Activated CD4-positive, CD25-positive, alpha-beta regulatory T cell (primary cell): ENCODE data around the gene CASKIN1.
"Not testable (repeated sequence)": the region's sequence is repeated elsewhere in the genome, so short reads cannot be mapped to it uniquely, and the experiment has no call there.

Source experiments
- DNase-seq, 4 experiments: peaks; one replicate each; lab custom pipeline; 2025; lab: John Stamatoyannopoulos, UW

CASKIN1 gene

GRCh38 chr16:2196162-2196980 is at the start of gene CASKIN1:
CASKIN1 (minus strand) TSS chr16:2196605; CDS start chr16:2196432, 173 bp downstream.
- DNase-seq: no peak

GRCh38 chr16:2244926-2245795 is 48.8 kb upstream of the CASKIN1 start:
- no peak for DNase-seq

- DNase-seq: no peak
These were observed 47.9 kb upstream of the CASKIN1 start for GRCh38 chr16:2244301-2244700.

- DNase-seq: no peak
These were observed 47.4 kb upstream of the CASKIN1 start for GRCh38 chr16:2243781-2244180.

- DNase-seq: no peak
These were observed 46.7 kb upstream of the CASKIN1 start for GRCh38 chr16:2243031-2243528.

GRCh38 chr16:2242598-2242997 is 46.2 kb upstream of the CASKIN1 start:
- DNase-seq: no peak

GRCh38 chr16:2240331-2240730 is 43.9 kb upstream of the CASKIN1 start:
- DNase-seq: not testable (repeated sequence)

- DNase-seq: no peak
These were observed 42.7 kb upstream of the CASKIN1 start for GRCh38 chr16:2238838-2239675.

GRCh38 chr16:2238150-2238837 is 41.9 kb upstream of the CASKIN1 start:
- DNase-seq: no peak

GRCh38 chr16:2237493-2238149 is 41.2 kb upstream of the CASKIN1 start:
- no peak for DNase-seq

GRCh38 chr16:2237102-2237482 is 40.7 kb upstream of the CASKIN1 start:
- no peak for DNase-seq

GRCh38 chr16:2236337-2237101 is 40.1 kb upstream of the CASKIN1 start, which contains the start of gene DNASE1L2:
DNASE1L2 (plus strand) TSS chr16:2236444; CDS start chr16:2236817, 373 bp downstream.
- DNase-seq: no peak

- DNase-seq: no peak
These were observed 39.4 kb upstream of the CASKIN1 start for GRCh38 chr16:2235695-2236336.

- no peak for DNase-seq
These were observed 38.8 kb upstream of the CASKIN1 start for GRCh38 chr16:2235234-2235651.

- no peak for DNase-seq
These were observed 38.4 kb upstream of the CASKIN1 start for GRCh38 chr16:2234813-2235170.

- DNase-seq: no peak
These were observed 37.7 kb upstream of the CASKIN1 start for GRCh38 chr16:2233872-2234812.

GRCh38 chr16:2233046-2233775 is 36.8 kb upstream of the CASKIN1 start:
- no peak for DNase-seq
